Measurements from ENCODE around the gene ADAMTSL5. TPM values are rescaled to one million over a fixed set of nuclear protein-coding genes. Genes with fewer than 3 reads are reported as not detected.

Gene ADAMTSL5
- total RNA-seq, 2 donors from 2014 or later = 4.1 to 4.8 TPM

- no peak for DNase-seq
- no peak overlapping the region for H3K4me3 Mint-ChIP-seq
Observed at GRCh38 chr19:1486720-1487575, 25.9 kb downstream of the ADAMTSL5 start.

DNA sequence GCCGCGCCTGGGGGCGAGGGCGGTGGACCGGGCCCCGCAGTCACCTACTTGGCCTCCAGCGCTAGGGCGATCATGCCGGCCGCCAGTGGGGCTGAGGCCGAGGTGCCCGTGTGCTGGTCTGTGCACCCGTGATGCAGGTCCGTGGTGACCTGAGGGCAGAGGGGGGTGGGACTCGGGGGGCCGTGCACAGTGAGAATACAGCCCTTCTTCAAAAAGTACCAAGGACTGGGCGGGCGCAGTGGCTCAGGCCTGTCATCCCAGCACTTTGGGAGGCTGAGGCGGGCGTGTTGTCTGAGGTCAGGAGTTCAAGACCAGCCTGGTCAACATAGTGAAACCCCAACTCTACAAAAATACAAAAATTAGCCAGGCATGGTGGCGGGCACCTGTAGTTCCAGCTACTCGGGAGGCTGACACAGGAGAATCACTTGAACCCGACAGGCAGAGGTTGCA lies 28.8 kb downstream of the ADAMTSL5 start:
- no peak for TF ChIP-seq CTCF (conservative IDR thresholded peaks at IDR 0.05)

More at GRCh38 chr19:1486720-1487575, 25.9 kb downstream of the ADAMTSL5 start:
- Histone ChIP-seq H3K36me3 (ENCODE audit: control insufficient read depth, insufficient read depth, low read length) (no peaks in the 10 kb centered on the region), H3K4me1 (ENCODE audit: control insufficient read depth, insufficient read depth, low read length) (no peaks in the 10 kb centered on the region), H3K27me3 (ENCODE audit: control insufficient read depth, insufficient read depth, low read length, poor library complexity, severe bottlenecking) (peaks cover 8% of the 10 kb centered on the region), H3K9me3 (ENCODE audit: control insufficient read depth, low read length) (no peaks in the 10 kb centered on the region), H3K9ac (ENCODE audit: extremely low read depth, low read length, poor library complexity, severe bottlenecking) (no peak overlapping the region), H3K27ac (ENCODE audit: low read depth, low read length) (no peak overlapping the region), H3K4me3 (ENCODE audit: low read length) (no peak overlapping the region)
- 94% methylated on average over 33 to 56 of the region's 56 CpGs for WGBS, 2 experiments (ENCODE audit: insufficient coverage in 1 of 2, insufficient read length in 1 of 2)
- no peak for TF ChIP-seq CTCF (conservative IDR thresholded peaks at IDR 0.05)
- Mint-ChIP-seq H3K9me3 (no peaks in the 10 kb centered on the region), H3K36me3 (ENCODE audit: low read depth) (peaks cover 3% of the 10 kb centered on the region), H3K4me1 (peaks cover 4% of the 10 kb centered on the region), H3K27ac (no peak overlapping the region), H3K27me3 (ENCODE audit: insufficient read depth) (peaks cover 6% of the 10 kb centered on the region)

GRCh38 chr19:1483131-1483978 lies 29.5 kb downstream of the ADAMTSL5 start:
- DNase-seq = no peak
- Histone ChIP-seq H3K4me1 (ENCODE audit: control insufficient read depth, insufficient read depth, low read length) (no peaks in the 10 kb centered on the region), H3K27ac (ENCODE audit: low read depth, low read length) (no peak overlapping the region), H3K9ac (ENCODE audit: extremely low read depth, low read length, poor library complexity, severe bottlenecking) (no peak overlapping the region), H3K4me3 (ENCODE audit: low read length) (no peak overlapping the region), H3K27me3 (ENCODE audit: control insufficient read depth, insufficient read depth, low read length, poor library complexity, severe bottlenecking) (no peaks in the 10 kb centered on the region), H3K9me3 (ENCODE audit: control insufficient read depth, low read length) (no peaks in the 10 kb centered on the region), H3K36me3 (ENCODE audit: control insufficient read depth, insufficient read depth, low read length) (no peaks in the 10 kb centered on the region)
- Mint-ChIP-seq H3K9me3 (no peaks in the 10 kb centered on the region), H3K36me3 (ENCODE audit: low read depth) (peaks cover 3% of the 10 kb centered on the region), H3K4me1 (no peaks in the 10 kb centered on the region), H3K27ac (no peak overlapping the region), H3K4me3 (no peak overlapping the region), H3K27me3 (ENCODE audit: insufficient read depth) (no peaks in the 10 kb centered on the region)
- TF ChIP-seq CTCF (conservative IDR thresholded peaks at IDR 0.05) = no peak
- 95 to 97% methylated on average over 42 to 77 of the region's 77 CpGs for WGBS, 2 experiments (ENCODE audit: insufficient coverage in 1 of 2, insufficient read length in 1 of 2)

More for the DNA sequence above, 28.8 kb downstream of the ADAMTSL5 start:
- H3K4me1 Mint-ChIP-seq = no peaks in the 10 kb centered on the region
- DNase-seq = no peak
- WGBS, 2 experiments (ENCODE audit: insufficient coverage in 1 of 2, insufficient read length in 1 of 2) = 94 to 95% methylated on average over 13 to 23 of the region's 23 CpGs
- H3K36me3 Mint-ChIP-seq (ENCODE audit: low read depth) = peaks cover 3% of the 10 kb centered on the region
- H3K9me3 Mint-ChIP-seq = no peaks in the 10 kb centered on the region
- Histone ChIP-seq H3K36me3 (ENCODE audit: control insufficient read depth, insufficient read depth, low read length) (no peaks in the 10 kb centered on the region), H3K27ac (ENCODE audit: low read depth, low read length) (no peak overlapping the region), H3K9ac (ENCODE audit: extremely low read depth, low read length, poor library complexity, severe bottlenecking) (no peak overlapping the region), H3K4me3 (ENCODE audit: low read length) (no peak overlapping the region), H3K4me1 (ENCODE audit: control insufficient read depth, insufficient read depth, low read length) (no peaks in the 10 kb centered on the region), H3K9me3 (ENCODE audit: control insufficient read depth, low read length) (no peaks in the 10 kb centered on the region), H3K27me3 (ENCODE audit: control insufficient read depth, insufficient read depth, low read length, poor library complexity, severe bottlenecking) (no peaks in the 10 kb centered on the region)
- no peak overlapping the region for H3K27ac Mint-ChIP-seq
- no peaks in the 10 kb centered on the region for H3K27me3 Mint-ChIP-seq (ENCODE audit: insufficient read depth)
- no peak overlapping the region for H3K4me3 Mint-ChIP-seq
